Gastroesophageal sphincter (tissue), 3 donors: ENCODE results near the gene NUP210.

ENCODE experiments used
- EP300 ChIP-seq: sonication (generic); formaldehyde crosslinking; IDR thresholded peaks from one replicate; pipeline ENCODE4 v1.6.1; 2017; ENCODE audit warnings: antibody characterized with exemption, mild to moderate bottlenecking
- POLR2AphosphoS5 ChIP-seq: sonication (generic); formaldehyde crosslinking; IDR thresholded peaks from one replicate; pipeline ENCODE4 v1.6.1; 2017; ENCODE audit warnings: antibody characterized with exemption
- TF ChIP-seq, protein P1 (sequence below), 4 experiments: fragments of 200-600 bp in 2 of 4; fragments of 450-650 bp in 2 of 4; sonication (generic) in 1 of 4; IDR thresholded peaks; one replicate each; pipeline ENCODE4 v1.5.1; 2017 to 2019; ENCODE audit warnings: antibody characterized with exemption in 4 of 4, mild to moderate bottlenecking in 2 of 4, moderate library complexity in 2 of 4

GRCh38 chr3:13347390-13347950 is 72.7 kb downstream of the NUP210 start:
- TF ChIP-seq, protein P1, sequence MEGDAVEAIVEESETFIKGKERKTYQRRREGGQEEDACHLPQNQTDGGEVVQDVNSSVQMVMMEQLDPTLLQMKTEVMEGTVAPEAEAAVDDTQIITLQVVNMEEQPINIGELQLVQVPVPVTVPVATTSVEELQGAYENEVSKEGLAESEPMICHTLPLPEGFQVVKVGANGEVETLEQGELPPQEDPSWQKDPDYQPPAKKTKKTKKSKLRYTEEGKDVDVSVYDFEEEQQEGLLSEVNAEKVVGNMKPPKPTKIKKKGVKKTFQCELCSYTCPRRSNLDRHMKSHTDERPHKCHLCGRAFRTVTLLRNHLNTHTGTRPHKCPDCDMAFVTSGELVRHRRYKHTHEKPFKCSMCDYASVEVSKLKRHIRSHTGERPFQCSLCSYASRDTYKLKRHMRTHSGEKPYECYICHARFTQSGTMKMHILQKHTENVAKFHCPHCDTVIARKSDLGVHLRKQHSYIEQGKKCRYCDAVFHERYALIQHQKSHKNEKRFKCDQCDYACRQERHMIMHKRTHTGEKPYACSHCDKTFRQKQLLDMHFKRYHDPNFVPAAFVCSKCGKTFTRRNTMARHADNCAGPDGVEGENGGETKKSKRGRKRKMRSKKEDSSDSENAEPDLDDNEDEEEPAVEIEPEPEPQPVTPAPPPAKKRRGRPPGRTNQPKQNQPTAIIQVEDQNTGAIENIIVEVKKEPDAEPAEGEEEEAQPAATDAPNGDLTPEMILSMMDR (IDR thresholded peaks at IDR 0.05): no peak
- TF ChIP-seq POLR2AphosphoS5: no peak
- no peak for TF ChIP-seq EP300
